Stimulated activated CD4-positive, alpha-beta T cell treated with anti-CD3 and anti-CD28 coated beads, Interleukin-15, amount 100 ng/mL, for 1 hour (primary cell): ENCODE results near the gene PACS1.
"Not testable (repeated sequence)": the region's sequence is repeated elsewhere in the genome, so short reads cannot be mapped to it uniquely, and the experiment has no call there.

Source experiments
- DNase-seq, 2 donors: peaks; one replicate each; pipeline ENCODE4 v3.0.0-alpha.2; 2020; ENCODE audit warnings: low read depth in 1 of 2, low spot score in 1 of 2

The PACS1 gene

GRCh38 chr11:66267379-66268243 is 197.5 kb downstream of the PACS1 start:
- DNase-seq = peak; percentile 70 to 83

GRCh38 chr11:66268244-66268951 is 198.3 kb downstream of the PACS1 start, which contains the start of gene RAB1B:
RAB1B (plus strand) TSS chr11:66268639; CDS start chr11:66268680, 41 bp downstream.
- DNase-seq = peak; percentile 99 to 100

- no peak for DNase-seq
Measured at GRCh38 chr11:66268952-66269905, 199.2 kb downstream of the PACS1 start.

GRCh38 chr11:66271816-66272215 is 201.7 kb downstream of the PACS1 start:
- DNase-seq = no peak

GRCh38 chr11:66272596-66272995 is 202.5 kb downstream of the PACS1 start:
- DNase-seq = no peak

GRCh38 chr11:66274219-66274618 is 204.1 kb downstream of the PACS1 start:
- DNase-seq = no peak

GRCh38 chr11:66275396-66275795 is 205.3 kb downstream of the PACS1 start:
- DNase-seq = no peak

- DNase-seq = no peak
Measured at GRCh38 chr11:66275984-66276612, 206.0 kb downstream of the PACS1 start.

- DNase-seq = not testable (repeated sequence)
Measured at GRCh38 chr11:66276619-66277018, 206.5 kb downstream of the PACS1 start.

- not testable (repeated sequence) for DNase-seq
Measured at GRCh38 chr11:66277064-66277463, 207.0 kb downstream of the PACS1 start.

GRCh38 chr11:66277471-66278362 is 207.6 kb downstream of the PACS1 start, which contains the start of gene CNIH2:
CNIH2 (plus strand) TSS chr11:66278175; CDS start chr11:66278457, 282 bp downstream.
- DNase-seq = peak; percentile 26 to 45

- DNase-seq = no peak
Measured at GRCh38 chr11:66278363-66279091, 208.5 kb downstream of the PACS1 start.

- no peak for DNase-seq
Measured at GRCh38 chr11:66279092-66279734, 209.1 kb downstream of the PACS1 start.

- no peak for DNase-seq
Measured at GRCh38 chr11:66280428-66280827, 210.4 kb downstream of the PACS1 start.

GRCh38 chr11:66281001-66281400 is 210.9 kb downstream of the PACS1 start:
- no peak for DNase-seq

- DNase-seq = no peak
Measured at GRCh38 chr11:66281776-66282467, 211.8 kb downstream of the PACS1 start.
